Right lobe of liver (tissue), 4 donors: Measurements from ENCODE around the gene BCL2.

ENCODE experiments used
- CTCF ChIP-seq, 4 donors: fragments of 200-600 bp in 3 of 4; fragments of 450-650 bp in 1 of 4; IDR thresholded peaks; one replicate each; pipeline versions ENCODE4 v1.5.1 to v1.8.0; 2016 to 2022; ENCODE audit warnings: antibody characterized with exemption in 4 of 4, mild to moderate bottlenecking in 2 of 4
- POLR2A ChIP-seq: fragments of 450-650 bp; IDR thresholded peaks from one replicate; pipeline ENCODE4 v1.6.1; 2017; ENCODE audit warnings: antibody characterized with exemption, mild to moderate bottlenecking
- donor health status: DM: no; HTN: no; CAD: no.
- donor health status: DM: no; HTN: no; CAD: no.
- donor health status: DM: no; HTN: yes; CAD: no.

GRCh38 chr18:63207143-63207790, 112.3 kb downstream of the BCL2 start:
- no peak for TF ChIP-seq POLR2A
- no peak for TF ChIP-seq CTCF (IDR thresholded peaks at IDR 0.05)
